ENCODE data around the gene LPIN1. TPM values are rescaled to one million over a fixed set of nuclear protein-coding genes. Genes with fewer than 3 reads are reported as not detected.

The LPIN1 gene
- total RNA-seq, 1 experiment from 2014 or later: 4.4 TPM

- Histone ChIP-seq H4K5ac (ENCODE audit: insufficient read length, low read depth, low read length) (no peak overlapping the region), H3K9me3 (ENCODE audit: control insufficient read depth, low read depth, low read length) (no peaks in the 10 kb centered on the region), H3K4me1 (ENCODE audit: insufficient read depth, low read length) (no peaks in the 10 kb centered on the region), H2BK20ac (ENCODE audit: low read depth, low read length, poor library complexity, severe bottlenecking) (no peak overlapping the region), H3K79me2 (ENCODE audit: insufficient read depth, low read length) (no peaks in the 10 kb centered on the region), H3K27ac (ENCODE audit: insufficient read length, low read depth, low read length) (no peak overlapping the region), H3K14ac (ENCODE audit: insufficient read depth, low read length) (no peak overlapping the region), H2BK12ac (ENCODE audit: insufficient read length, low read depth, low read length) (no peak overlapping the region), H4K20me1 (ENCODE audit: control insufficient read depth, insufficient read depth, insufficient read length) (no peaks in the 10 kb centered on the region), H3T11ph (ENCODE audit: low read length) (no peak overlapping the region), H3K79me1 (ENCODE audit: insufficient read depth, low read depth, low read length, poor library complexity, severe bottlenecking) (no peaks in the 10 kb centered on the region), H2AK5ac (ENCODE audit: insufficient read length, low read length) (no peak overlapping the region), H3K4ac (ENCODE audit: low read depth, low read length) (no peak overlapping the region), H3K23ac (ENCODE audit: insufficient read length, low read depth, low read length) (no peak overlapping the region), H2BK120ac (ENCODE audit: low read depth, low read length, poor library complexity, severe bottlenecking) (no peak overlapping the region), H3K56ac (ENCODE audit: insufficient read length, low read depth, low read length) (no peak overlapping the region), H4K8ac (replicated peaks; ENCODE audit: insufficient read length, low read depth, low read length) (no peak overlapping the region), H3K4me2 (ENCODE audit: insufficient read depth, insufficient read length, low read length) (no peak overlapping the region), H3K23me2 (ENCODE audit: insufficient read length, low read depth, low read length, poor library complexity, severe bottlenecking) (no peaks in the 10 kb centered on the region), H2BK5ac (ENCODE audit: insufficient read length, low read length) (no peak overlapping the region), H2AFZ (ENCODE audit: low read length) (no peak overlapping the region), H4K91ac (ENCODE audit: insufficient read length, low read depth, low read length) (no peak overlapping the region), H3K18ac (ENCODE audit: insufficient read length, low read depth, low read length) (no peak overlapping the region), H3K27me3 (ENCODE audit: insufficient read depth, low read length) (no peaks in the 10 kb centered on the region), H3K9ac (ENCODE audit: extremely low read depth, insufficient read length, low read length) (no peak overlapping the region), H2BK15ac (ENCODE audit: low read depth, low read length) (no peak overlapping the region)
- H3K9me3 Mint-ChIP-seq: peaks cover 0 to 3% of the 10 kb centered on the region in 2 experiments; a peak in 2 of 5 replicates
- no peak for TF ChIP-seq CTCF (conservative IDR thresholded peaks at IDR 0.05)
- no peaks in the 10 kb centered on the region; a peak in 1 of 7 replicates for H3K36me3 Mint-ChIP-seq (ENCODE audit: insufficient read depth in 1 of 3, low read depth in 3 of 3)
- H3K27me3 Mint-ChIP-seq (ENCODE audit: low read depth): no peaks in the 10 kb centered on the region
- WGBS (ENCODE audit: extremely low coverage, insufficient read length, low lambda C conversion rate): no CpG with 5 or more reads among the region's 5 CpGs
- DNase-seq: no peak
- H3K4me1 Mint-ChIP-seq: peaks cover 12 to 26% of the 10 kb centered on the region in 2 experiments; a peak in 3 of 4 replicates
- no peak overlapping the region for H3K4me3 Mint-ChIP-seq
- no peak overlapping the region for H3K27ac Mint-ChIP-seq
Observed at GRCh38 chr2:11872247-11872947, 126.0 kb downstream of the LPIN1 start.

Data from H9 (cell line).